DMS153 treated with DMSO at 0.1 percent for 48 hours (cell line): ENCODE measurements around the gene MYO18B.

Experiments used
- DNase-seq: peaks from one replicate; lab custom pipeline; 2025; ENCODE audit not compliant: unreplicated experiment; lab: John Stamatoyannopoulos, UW

MYO18B gene

DNA sequence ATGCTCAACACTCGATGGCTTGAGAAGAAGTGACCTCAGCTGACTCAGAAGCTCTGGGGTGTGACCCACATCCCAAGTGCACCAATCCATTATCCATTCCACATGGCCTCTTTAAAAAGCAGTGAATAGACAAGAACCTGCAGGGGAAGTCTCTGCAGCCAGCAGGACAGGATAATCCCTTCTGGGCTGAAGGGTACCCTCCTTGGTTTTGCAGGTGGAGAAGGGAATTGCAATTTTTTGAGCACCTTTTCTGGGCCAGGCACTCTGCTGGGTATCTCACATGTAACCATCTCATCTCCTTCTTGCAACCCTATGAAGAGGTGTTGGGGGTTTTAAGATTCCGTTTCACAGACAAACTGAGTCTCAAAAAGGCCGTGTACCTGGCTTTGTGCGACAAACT lies 76.6 kb downstream of the MYO18B start:
- DNase-seq, result no peak

DNA sequence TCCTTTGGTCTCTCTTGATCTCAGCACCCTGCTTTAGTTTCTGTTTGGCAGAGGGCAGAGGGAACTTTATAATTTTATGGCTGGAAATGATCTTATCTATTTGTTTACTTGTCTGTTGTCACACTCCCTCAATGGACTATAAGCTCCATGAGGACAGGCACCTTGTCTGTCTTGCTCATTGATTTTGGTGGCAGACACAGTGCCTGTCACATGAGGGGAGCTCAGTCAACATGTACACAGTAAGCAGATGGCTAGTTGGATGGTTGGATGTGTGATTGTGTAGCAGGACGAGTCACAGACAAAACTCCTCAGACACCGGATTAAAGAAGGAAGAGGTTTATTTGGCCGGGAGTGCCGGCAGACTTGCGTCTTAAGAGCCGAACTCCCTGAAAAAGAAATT lies 80.4 kb downstream of the MYO18B start:
- no peak for DNase-seq

DNA sequence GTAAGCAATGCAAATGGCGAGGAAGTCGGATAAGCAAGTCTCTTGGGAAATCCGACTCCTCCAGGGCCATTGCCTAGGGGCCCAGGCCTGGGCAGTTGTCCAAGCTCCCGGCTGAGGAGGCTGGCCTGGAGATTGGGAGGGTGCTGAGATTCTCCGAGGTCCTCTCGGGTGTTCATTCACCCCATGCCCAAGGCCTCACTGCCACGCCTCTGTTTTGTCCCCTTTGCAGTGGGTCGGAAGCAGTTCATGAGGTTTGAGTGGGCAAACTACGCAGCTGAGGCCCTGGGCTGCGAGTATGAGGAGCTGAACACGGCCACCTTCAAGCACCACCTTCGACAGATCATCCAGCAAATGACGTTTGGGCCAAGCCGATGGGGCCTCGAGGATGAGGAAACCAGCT lies 81.3 kb downstream of the MYO18B start:
- no peak for DNase-seq

DNA sequence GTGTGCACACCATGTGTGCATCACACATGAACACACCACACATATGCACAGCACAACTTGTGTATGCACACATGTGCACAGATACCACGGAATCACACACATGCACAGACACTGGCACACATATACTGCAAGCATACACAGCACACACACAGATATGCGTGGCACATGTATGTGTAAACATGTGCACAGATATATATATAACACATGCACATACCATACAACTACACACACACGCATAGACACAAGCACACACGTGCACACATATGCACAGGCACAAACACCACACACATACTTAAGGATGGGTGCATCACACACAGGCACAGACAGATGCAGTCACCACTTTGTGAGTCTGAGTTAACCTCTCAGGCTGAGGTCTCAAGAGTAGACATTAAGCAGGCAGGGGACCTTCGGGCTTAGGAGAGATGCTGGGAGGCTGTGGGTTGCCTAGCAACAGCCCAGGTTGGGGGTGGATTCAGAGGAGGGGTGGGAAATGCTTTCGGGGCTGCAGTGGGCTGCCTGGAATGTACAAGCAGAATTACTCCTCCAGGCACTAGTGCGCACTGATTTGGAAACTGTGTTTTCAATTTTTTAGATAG lies 82.9 kb downstream of the MYO18B start:
- no peak for DNase-seq

DNA sequence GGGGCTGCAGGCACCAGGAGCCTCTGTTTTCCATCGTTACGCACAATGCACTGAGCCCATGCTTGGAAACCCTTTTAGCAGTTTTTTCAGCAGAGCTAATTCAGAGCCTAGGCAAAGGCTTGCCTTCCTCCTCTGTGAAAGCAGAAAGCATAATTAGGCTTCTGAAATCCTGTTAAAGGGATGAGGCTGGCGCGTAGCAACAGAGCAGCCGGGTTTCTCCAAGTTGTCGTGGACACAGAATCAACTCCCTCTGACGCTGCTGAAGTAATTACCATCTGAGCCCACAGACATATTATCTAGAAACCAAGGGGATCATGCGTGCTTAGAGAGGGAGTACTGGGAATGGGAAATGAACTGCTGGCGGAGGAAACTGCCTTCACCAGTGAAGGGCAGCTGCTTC lies 85.4 kb downstream of the MYO18B start:
- DNase-seq, result no peak

DNA sequence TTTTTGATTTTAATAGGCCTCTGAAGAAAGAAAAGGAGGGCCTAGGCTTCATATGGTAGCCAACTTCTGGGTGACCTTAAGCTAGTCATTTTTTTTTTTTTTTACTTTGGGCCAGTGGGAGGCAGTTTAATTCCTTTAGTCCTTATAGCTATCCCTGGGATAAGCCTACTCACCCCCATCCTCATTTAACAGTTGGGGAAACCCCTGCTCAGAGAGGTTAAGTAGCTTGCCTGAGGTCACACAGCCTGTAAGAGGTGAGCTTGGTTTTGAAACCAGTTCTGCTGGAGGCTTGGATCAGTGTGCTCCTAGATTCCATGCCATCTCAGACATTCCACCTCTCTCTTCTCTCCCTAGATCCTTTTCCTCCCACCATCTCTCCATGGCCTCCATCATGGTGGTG lies 86.4 kb downstream of the MYO18B start:
- DNase-seq, result no peak

DNA sequence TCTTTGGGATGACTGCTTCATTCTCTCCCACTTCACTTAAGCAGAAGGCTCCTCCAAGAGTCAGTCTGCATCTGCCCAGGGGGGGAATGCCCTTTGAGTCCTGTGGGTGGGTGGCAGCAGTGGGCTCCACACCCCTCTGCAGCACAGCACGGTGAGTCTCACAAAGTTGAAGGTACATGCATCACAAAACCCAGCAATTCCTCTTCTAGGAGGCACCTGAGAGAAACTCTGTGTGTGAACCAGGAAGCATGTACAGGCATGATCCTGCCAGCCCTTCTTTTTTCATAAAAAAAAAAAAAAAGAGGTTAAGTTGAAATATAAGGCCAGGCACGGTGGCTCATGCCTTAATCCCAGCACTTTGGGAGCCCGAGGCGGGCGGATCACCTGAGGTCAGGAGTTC lies 87.2 kb downstream of the MYO18B start:
- no peak for DNase-seq

DNA sequence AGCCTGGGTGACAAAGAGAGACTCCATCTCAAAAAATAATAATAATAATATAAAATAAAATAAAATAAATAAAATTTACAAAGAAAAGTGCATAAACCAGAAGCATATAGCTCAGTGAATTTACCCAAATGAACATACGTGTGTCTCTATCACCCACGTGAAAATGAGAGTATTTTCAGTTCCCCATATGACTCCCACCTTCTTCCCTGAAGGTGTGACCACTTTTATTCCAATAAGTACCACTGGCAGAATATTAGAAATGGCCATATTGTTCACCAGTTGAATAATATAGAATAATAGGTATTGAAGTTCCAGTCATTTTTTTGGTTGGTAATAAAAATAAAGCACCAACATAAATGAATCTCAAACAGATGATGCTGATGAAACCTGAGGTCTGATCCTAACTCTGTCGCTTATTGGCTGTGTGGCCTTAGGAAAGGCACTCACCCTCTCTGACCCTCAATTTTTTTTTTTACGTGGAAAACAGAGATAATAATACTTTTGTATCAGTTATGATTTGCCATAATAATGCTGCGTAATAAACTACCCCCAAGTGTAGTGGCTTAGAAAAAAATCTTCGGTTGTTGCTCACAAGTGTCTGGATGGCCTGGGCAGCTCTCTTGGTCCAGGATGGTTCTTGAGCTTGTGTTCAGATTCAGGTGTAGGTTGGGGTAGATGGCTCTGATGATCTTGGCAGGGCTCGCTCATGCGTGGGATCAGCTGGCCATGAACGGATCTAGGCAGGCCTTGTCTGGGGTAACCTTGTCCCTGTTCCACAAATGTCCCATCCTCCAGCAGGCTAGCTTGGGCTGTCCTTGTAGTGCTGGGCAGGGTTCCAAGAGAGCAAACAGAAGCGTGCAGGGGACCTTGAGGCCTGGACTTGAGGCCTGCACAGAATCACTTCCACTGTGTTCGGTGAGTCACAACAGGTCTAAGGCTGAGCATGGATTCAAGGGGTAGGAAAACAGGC lies 88.1 kb downstream of the MYO18B start:
- no peak for DNase-seq

DNA sequence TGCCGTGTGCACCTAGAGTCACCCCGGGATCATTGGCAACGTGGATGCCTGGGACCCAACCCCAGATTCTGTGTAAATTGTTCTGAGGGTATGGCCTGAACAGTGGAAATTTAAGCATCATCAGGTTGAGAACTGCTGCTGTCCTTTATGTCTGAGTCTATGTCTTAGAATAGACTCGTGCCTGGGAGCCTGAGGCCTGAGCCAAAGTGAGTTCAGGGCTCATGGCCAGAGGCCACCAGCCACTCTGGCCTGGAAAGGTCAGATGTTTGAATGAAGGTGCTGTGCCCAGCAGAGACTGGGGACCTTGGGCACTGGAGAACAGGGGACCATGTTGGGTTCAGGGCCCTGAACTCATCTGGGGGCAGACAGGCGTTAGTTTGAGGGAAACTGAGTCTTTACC lies 91.1 kb downstream of the MYO18B start:
- DNase-seq, result no peak

DNA sequence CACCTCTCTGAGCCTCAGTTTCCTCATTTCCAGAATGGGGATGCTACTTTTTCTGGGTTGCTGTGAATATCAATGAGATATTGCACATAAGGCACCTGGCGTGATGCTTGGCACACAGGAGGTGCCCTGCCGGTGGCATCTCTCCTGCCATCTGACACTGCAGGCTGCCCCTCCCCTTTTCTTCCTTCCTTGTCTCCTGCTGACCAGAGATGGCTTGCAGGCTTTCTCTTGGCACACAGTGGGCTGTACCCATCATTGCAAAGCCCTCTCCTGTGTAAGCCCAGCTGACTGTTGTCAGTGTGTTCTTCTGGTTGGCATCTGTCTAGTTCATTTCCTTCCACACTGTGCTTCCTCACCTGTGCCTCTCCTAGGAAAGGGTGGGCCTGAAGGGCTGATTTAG lies 91.7 kb downstream of the MYO18B start:
- no peak for DNase-seq

DNA sequence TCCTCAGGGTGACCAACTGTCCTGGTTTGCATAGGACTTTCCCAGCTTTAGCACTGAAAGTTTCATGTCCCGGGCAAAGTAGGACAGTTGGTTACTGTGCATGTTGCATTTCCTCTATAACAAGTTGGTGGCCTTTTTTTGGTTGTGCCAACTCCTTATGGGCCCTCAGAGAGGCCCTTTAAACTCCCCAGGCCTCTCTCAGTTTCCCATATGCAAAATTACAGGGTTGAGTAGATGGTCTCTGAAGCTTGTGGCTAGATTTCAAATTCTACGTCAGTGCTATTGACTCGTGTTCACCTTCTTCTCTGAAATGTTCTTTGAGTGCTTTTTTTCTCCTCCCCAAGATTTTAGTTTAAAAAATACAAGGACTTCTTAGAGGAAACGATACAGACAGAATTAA lies 92.5 kb downstream of the MYO18B start:
- no peak for DNase-seq

DNA sequence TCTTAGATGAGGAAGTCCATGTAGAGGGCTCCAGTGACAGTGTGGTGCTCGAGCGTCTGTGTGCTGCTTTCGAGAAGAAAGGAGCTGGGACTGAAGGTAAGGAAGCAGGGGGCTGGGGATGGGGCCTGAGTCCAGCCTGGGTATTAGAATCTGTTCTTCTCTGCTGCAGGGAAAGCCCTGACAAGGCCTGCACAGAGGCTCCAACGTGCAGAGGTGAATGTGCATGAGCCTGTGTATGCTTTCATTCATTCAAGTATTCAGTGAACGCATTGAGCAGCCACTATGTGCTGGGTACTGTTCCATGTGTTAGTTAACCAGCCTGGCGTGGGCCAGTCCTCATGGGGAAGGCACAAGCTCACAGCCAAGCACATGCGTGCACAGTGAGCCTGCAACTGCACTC lies 93.4 kb downstream of the MYO18B start:
- DNase-seq, result no peak

DNA sequence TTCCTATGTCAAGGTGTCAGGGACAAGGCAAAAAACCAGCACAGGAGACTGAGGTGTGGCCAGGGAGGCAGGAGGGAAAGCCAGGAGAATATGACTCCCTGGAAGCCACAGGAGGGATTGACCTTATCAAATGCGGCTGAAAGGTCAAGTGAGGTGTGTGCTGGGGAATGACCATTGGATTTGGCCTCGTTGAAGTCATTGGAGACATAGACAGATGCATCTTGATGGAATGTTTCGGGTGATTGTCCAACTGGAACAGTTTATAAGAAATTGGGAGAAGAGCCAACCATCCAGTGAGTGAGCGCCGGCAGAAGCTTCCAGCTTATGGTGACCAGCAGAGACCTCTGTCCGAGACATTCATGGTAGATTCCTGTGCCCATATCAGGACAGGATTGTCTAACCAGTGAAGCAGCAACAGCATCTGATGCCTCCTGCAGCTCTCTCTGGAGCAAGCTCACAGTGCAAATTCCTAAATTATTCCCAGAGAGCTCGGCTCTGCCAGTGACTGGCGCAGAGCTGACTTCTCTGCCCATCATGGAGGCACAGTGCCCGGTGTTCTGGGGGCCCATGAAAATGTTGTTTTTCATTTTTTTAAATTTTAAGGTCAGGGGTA lies 95.4 kb downstream of the MYO18B start:
- no peak for DNase-seq

DNA sequence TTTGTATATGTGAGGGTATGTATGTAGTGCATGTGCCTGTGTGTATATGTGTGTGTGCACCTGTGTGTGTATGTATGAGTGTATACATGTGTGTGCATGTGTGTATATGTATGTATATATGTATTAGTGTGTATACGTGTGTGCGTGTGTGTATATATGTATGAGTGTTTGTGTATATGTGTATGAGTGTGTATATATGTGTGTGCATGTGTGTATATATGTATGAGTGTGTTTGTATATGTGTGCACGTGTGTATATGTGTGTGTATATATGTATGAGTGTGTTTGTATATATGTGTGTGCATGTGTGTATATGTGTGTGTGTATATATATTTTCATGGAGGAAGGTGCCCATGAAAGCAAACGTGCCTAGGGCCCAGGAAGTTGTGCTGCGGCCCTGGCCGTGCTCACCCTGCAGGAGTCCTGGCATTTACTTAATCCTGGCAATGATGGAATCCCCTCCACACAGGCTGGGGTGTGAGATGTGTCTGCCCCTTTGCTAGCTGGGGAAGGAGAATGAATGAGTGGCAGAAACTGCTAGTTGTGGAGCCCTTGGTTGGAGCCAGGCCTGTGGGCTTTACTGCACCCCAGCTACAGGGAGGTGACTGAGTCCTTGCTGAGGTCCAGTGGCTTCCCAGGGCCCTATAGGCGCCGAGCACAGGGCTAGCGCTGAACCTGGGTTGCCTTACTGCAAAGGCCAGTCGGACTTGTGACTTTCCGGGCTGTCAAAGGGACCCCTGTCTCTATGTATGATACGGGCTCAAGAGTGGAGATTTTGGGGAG lies 97.2 kb downstream of the MYO18B start:
- DNase-seq, result no peak

DNA sequence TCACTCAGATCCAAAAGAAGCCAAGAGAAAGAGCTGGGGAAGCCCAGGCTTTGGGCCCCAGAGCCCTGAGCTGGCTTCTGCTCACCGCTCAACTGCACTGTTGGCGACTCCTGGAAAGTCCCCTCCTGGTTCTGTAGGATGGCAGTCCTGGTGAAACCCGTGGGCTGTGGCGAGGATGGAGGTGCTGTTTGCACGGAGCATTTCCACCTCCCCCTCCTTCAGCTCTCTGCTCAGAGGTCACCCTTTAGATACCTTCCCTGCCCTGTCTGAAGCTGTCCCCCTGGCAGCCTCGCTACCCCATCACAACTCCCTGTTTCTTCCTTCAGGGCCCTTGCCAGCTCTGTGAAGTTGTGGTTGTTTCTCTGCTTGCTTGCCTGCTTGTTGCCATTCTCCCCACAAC lies 97.8 kb downstream of the MYO18B start:
- DNase-seq, result no peak

DNA sequence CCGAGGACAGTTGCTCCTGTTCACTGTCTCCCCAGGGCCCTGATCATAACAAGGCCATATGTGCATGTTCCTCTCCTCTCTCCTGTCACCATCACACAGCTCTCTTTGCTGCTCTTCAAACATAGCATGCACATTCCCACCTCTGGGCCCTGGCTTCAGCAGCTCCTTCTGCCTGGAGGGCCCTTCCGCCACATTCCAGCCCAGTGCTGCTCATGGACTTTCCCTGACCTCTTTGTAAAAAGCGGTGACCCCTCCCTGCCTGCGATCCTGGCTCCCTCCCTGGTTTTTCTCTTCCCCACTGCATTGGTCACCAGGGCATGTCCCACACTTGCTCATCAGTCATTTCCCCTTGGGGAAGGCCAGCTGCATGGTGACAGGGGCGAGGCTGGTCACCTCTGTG lies 98.2 kb downstream of the MYO18B start:
- no peak for DNase-seq

DNA sequence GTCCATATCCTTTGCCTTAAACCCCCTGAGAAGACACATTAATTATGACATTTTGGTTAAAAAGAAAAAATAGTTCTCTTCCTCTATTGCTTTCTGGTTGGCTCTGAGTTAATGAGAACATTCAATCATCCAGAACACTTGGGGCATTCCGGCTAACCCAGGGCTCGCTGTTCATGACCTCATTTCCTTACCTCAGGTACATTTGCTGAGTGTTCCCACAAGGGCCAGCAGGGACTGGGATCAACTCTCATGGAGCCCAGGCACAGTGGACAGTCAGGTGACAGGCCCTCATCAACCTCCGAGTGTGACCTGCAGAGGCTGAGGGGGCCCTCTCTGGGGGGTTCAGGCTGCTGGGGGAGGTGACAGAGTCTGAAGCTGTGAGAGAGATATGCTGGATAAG lies 98.9 kb downstream of the MYO18B start:
- DNase-seq, result no peak

DNA sequence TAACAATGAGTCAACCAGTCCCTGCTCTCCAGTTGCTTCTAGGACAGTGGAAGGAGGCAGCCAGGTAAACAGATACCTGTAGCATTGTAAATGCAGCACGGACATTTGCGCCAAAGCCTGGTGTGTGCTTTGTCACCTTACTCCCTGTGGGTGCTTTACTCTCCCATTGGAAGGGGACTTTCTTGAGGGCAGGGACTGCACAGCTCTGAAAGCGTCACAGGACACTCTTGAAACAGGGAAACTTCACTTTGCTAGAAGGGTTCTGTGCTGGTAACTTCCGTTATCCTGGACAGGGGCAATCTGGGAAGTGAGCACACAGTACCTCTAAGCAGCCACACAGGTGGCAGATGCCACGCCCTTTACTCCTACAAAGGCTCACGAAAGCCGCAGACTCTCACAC lies 99.8 kb downstream of the MYO18B start:
- DNase-seq, result no peak

DNA sequence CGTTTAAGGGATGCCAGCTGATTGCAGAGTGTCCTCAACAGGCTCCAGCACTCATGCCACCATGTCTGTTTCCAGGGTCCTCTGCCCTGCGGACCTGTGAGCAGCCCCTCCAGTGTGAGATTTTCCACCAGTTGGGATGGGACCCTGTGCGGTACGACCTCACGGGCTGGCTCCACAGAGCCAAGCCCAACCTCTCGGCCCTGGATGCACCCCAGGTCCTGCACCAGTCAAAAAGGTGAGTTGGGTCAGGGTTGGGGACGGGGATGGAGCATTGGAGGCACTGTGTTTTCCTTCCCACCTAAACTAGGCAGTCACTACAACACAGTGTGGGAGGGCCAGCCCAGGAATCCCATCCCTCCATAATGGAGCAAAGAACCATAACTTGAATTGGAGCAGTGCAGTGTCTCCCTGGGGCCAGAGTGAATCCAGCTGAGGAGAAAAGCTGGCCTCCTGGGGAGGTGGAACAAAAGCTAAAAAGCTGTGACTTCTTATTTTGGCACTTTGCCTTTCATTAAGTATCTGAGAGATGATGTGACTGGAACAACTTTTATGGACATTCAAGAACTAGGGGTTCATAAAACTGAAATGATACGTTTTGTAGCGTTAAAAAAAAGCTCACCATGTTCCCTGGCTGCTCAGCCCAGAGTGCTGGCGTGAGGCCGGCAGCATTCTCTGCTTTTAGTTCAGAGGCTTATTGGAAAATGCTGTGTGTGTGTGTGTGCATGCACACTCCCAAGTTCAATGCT lies 101.8 kb downstream of the MYO18B start:
- no peak for DNase-seq

DNA sequence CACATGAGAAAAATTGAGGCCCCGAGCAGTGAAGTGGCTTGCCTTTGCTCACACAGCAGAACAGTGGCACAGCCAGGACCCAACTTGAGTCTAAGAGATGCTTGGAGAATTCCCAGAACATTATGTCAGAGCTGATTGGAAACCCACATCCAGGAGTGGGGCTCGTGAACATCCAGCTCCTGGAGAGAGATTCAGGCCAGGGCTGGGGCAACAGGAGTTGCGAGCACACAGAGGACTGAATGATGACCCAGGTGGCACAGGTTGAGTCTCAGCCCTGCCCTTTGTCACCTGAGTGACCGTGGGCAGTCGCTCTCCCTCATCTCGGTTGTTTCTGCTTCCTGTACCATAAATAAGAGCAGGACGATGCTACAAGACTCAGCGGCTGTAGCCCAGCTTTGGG lies 102.6 kb downstream of the MYO18B start:
- no peak for DNase-seq
